GM12873 (cell line): ENCODE measurements around the gene SCN4B.

Experiments used
- CTCF ChIP-seq: IDR thresholded peaks from 2 replicates; pipeline ENCODE4 v1.5.1; 2012; ENCODE audit warnings: low read depth, mild to moderate bottlenecking, moderate library complexity, low read length, control low read depth; ENCODE audit not compliant: insufficient read depth; ENCODE audit errors: missing control alignments

SCN4B gene

GRCh38 chr11:118148240-118148639, 4.4 kb downstream of the SCN4B start:
- TF ChIP-seq CTCF, result no peak

GRCh38 chr11:118147502-118147901, 5.1 kb downstream of the SCN4B start:
- TF ChIP-seq CTCF, result no peak

- TF ChIP-seq CTCF, result no peak
These were observed 6.1 kb downstream of the SCN4B start for GRCh38 chr11:118146554-118146953.

- peak; percentile 88 for TF ChIP-seq CTCF
These were observed 7.1 kb downstream of the SCN4B start for GRCh38 chr11:118145285-118146227.

GRCh38 chr11:118144301-118145268, 8.0 kb downstream of the SCN4B start:
- TF ChIP-seq CTCF, result no peak

- TF ChIP-seq CTCF, result no peak
These were observed 8.9 kb downstream of the SCN4B start for GRCh38 chr11:118143661-118144185.
